Measurements from ENCODE around the gene GNAO1. TPM values are rescaled to one million over a fixed set of nuclear protein-coding genes. Genes with fewer than 3 reads are reported as not detected.

Gene GNAO1
- polyA plus RNA-seq, 3 donors, result not detected

DNA sequence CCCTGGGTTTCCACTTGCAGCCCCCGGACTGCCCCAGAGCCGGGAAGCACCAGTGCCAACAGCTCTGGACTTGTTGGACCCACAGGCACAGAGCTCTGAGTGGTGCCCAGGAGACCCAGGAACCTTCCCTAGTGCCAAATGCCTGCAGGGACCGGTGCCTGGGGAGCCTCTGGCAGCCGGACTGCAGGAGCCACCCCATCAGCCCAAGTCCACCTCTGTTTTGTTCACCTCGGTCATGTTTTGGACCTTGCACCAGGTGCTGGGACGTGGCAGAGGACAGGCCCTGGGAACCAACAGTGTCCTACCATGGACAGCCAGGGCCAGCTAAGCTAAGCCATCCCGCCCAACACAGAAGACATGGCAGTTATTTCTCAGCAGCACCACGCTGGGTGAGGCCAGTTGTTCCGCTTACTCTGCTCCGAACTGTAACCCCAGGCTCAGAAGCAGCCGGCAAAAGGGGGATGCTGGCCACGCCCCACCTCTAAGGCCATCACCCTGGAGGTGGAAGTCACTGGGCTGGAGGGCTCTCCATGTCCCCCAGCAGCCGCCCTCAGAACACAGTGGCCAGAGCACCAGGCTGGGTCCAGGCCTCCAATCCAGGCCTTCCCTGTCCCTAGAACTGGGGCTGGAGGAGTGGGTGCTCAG, 154.2 kb downstream of the GNAO1 start:
- intact Hi-C loops (cut with micrococcal nuclease), result no loop called here
- Mint-ChIP-seq H3K27me3 (ENCODE audit: low read depth in 3 of 3) (peaks cover 2 to 10% (median 2%) of the 10 kb centered on the region in 3 donors), H3K4me3 (no peak overlapping the region), H3K27ac (no peak overlapping the region), H3K36me3 (no peaks in the 10 kb centered on the region), H3K9me3 (no peaks in the 10 kb centered on the region), H3K4me1 (no peaks in the 10 kb centered on the region)
- Histone ChIP-seq H3K4me1 (ENCODE audit: control insufficient read depth in 1 of 2, insufficient read depth in 2 of 2, low read length in 2 of 2) (no peaks in the 10 kb centered on the region), H3K4me3 (replicated peaks in 1 of 3; ENCODE audit: low read depth in 2 of 3, low read length in 3 of 3) (no peak overlapping the region), H3K4me2 (replicated peaks; ENCODE audit: extremely low read depth, low read length, poor library complexity, severe bottlenecking) (no peak overlapping the region), H2AFZ (ENCODE audit: insufficient read depth, low read depth, low read length, poor library complexity, severe bottlenecking) (no peak overlapping the region), H3K9me3 (replicated peaks in 1 of 2; ENCODE audit: control insufficient read depth in 1 of 2, insufficient read depth in 1 of 2, low read length in 2 of 2) (no peaks in the 10 kb centered on the region), H3K27ac (ENCODE audit: low read depth in 1 of 2, low read length in 2 of 2) (no peak overlapping the region), H3K36me3 (replicated peaks in 1 of 2; ENCODE audit: control insufficient read depth in 1 of 2, insufficient read depth in 2 of 2, low read length in 2 of 2) (no peaks in the 10 kb centered on the region), H4K20me1 (ENCODE audit: insufficient read depth, low read length) (no peaks in the 10 kb centered on the region), H3K27me3 (ENCODE audit: control insufficient read depth in 2 of 2, insufficient read depth in 2 of 2, low read length in 2 of 2) (no peaks in the 10 kb centered on the region), H3K79me2 (ENCODE audit: insufficient read depth, low read length) (no peaks in the 10 kb centered on the region), H3K9ac (ENCODE audit: insufficient read depth, low read length, poor library complexity, severe bottlenecking) (no peak overlapping the region)
- TF ChIP-seq, protein P1, sequence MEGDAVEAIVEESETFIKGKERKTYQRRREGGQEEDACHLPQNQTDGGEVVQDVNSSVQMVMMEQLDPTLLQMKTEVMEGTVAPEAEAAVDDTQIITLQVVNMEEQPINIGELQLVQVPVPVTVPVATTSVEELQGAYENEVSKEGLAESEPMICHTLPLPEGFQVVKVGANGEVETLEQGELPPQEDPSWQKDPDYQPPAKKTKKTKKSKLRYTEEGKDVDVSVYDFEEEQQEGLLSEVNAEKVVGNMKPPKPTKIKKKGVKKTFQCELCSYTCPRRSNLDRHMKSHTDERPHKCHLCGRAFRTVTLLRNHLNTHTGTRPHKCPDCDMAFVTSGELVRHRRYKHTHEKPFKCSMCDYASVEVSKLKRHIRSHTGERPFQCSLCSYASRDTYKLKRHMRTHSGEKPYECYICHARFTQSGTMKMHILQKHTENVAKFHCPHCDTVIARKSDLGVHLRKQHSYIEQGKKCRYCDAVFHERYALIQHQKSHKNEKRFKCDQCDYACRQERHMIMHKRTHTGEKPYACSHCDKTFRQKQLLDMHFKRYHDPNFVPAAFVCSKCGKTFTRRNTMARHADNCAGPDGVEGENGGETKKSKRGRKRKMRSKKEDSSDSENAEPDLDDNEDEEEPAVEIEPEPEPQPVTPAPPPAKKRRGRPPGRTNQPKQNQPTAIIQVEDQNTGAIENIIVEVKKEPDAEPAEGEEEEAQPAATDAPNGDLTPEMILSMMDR (IDR thresholded peaks at IDR 0.05), result no peak
- DNase-seq, result no peak
- 91% methylated on average over 13 of the region's 13 CpGs for WGBS (ENCODE audit: insufficient coverage)

DNA sequence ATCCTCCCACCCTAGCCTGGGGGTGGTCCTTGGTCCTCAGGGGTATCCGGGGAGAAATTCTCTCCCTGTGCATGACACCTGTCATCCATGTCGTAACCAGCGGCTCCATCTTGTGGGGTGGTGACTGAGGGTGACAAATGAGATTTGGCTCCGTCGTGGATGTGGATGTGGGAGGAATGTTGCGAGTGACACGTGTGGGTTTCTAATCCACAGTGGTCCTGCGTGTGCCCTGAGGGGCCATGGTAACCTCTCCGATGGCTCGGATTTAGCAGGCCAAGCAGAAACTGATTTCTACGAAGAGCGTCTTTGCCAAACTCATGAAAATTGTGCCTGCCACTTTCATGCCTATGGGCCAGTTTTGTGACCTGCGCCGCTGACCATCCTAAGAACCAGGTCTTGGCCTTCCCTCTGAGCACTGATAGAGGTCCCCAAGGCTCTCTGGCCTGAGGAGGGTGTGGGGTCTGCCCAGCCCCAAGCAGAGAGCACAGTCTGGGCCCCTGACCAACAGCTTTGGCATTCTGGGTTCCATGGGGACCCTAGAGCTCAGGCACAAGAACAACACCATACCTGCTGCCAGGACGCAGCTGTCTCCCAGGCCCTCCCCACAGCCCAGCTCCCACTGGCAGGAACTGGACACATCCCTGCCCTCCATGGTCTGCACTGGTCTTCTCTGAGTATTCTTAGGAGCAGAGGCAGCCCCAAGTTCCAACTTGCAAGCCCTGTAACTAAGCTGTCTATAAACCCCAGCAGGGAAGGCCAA, 155.0 kb downstream of the GNAO1 start:
- TF ChIP-seq, protein P1 (IDR thresholded peaks at IDR 0.05), result no peak

More for the DNA sequence above, 155.0 kb downstream of the GNAO1 start:
- H3K27me3 Mint-ChIP-seq (ENCODE audit: low read depth in 3 of 3), result peaks cover 2 to 13% (median 2%) of the 10 kb centered on the region in 3 donors
- Histone ChIP-seq H3K4me2 (replicated peaks; ENCODE audit: extremely low read depth, low read length, poor library complexity, severe bottlenecking) (no peak overlapping the region), H3K4me1 (ENCODE audit: control insufficient read depth in 1 of 2, insufficient read depth in 2 of 2, low read length in 2 of 2) (no peaks in the 10 kb centered on the region), H3K79me2 (ENCODE audit: insufficient read depth, low read length) (no peaks in the 10 kb centered on the region), H2AFZ (ENCODE audit: insufficient read depth, low read depth, low read length, poor library complexity, severe bottlenecking) (no peak overlapping the region), H4K20me1 (ENCODE audit: insufficient read depth, low read length) (no peaks in the 10 kb centered on the region), H3K36me3 (replicated peaks in 1 of 2; ENCODE audit: control insufficient read depth in 1 of 2, insufficient read depth in 2 of 2, low read length in 2 of 2) (no peaks in the 10 kb centered on the region), H3K9ac (ENCODE audit: insufficient read depth, low read length, poor library complexity, severe bottlenecking) (no peak overlapping the region), H3K9me3 (replicated peaks in 1 of 2; ENCODE audit: control insufficient read depth in 1 of 2, insufficient read depth in 1 of 2, low read length in 2 of 2) (no peaks in the 10 kb centered on the region), H3K27me3 (ENCODE audit: control insufficient read depth in 2 of 2, insufficient read depth in 2 of 2, low read length in 2 of 2) (no peaks in the 10 kb centered on the region), H3K27ac (ENCODE audit: low read depth in 1 of 2, low read length in 2 of 2) (no peak overlapping the region), H3K4me3 (replicated peaks in 1 of 3; ENCODE audit: low read depth in 2 of 3, low read length in 3 of 3) (no peak overlapping the region)
- intact Hi-C loops (cut with micrococcal nuclease), result no loop called here
- H3K27ac Mint-ChIP-seq, result peak overlapping the region in 1 of 7 donors; percentile 72
- H3K4me1 Mint-ChIP-seq, result no peaks in the 10 kb centered on the region
- DNase-seq, result no peak
- H3K4me3 Mint-ChIP-seq, result no peak overlapping the region
- 95% methylated on average over 14 of the region's 15 CpGs for WGBS (ENCODE audit: insufficient coverage)
- no peaks in the 10 kb centered on the region for H3K36me3 Mint-ChIP-seq
- no peaks in the 10 kb centered on the region for H3K9me3 Mint-ChIP-seq

All from CD14-positive monocyte (primary cell).